Caco-2 (cell line): ENCODE measurements around the gene ZNG1F. TPM values are rescaled to one million over a fixed set of nuclear protein-coding genes. Genes with fewer than 3 reads are reported as not detected.
"Not testable (repeated sequence)": the region's sequence is repeated elsewhere in the genome, so short reads cannot be mapped to it uniquely, and the experiment has no call there.

Experiments used
- BruUV-seq: library from RNA; stranded (reverse); fragments of 400-500 nt; replicated peaks from 2 replicates; lab custom pipeline; 2021; lab: Mats Ljungman, UMichigan
- CTCF ChIA-PET: fragments of 300-600 bp; sonication (Branson Sonifier 250); formaldehyde crosslinking; loops from one replicate; lab custom pipeline; 2022; ENCODE audit warnings: antibody characterized with exemption; lab: Charles Lee
- POLR2A ChIA-PET: fragments of 300-600 bp; sonication (Branson Sonifier 250); formaldehyde crosslinking; loops from one replicate; lab custom pipeline; 2022; ENCODE audit warnings: antibody characterized with exemption; lab: Charles Lee
- DNase-seq, 2 experiments: peaks; one replicate each; pipeline versions ENCODE4 v3.0.0 to v3.0.0-alpha.2; 2020 to 2022
- H3K27me3 ChIP-seq: replicated peaks from 2 replicates; pipeline ENCODE4 v1.6.0; 2011; ENCODE audit warnings: low read length; ENCODE audit not compliant: control insufficient read depth, insufficient read depth
- H3K36me3 ChIP-seq: 2 replicates; pipeline ENCODE4 v1.5.1; 2011; ENCODE audit warnings: low read length; ENCODE audit not compliant: control insufficient read depth, insufficient read depth
- H3K4me1 ChIP-seq: fragments of 250-450 bp; sonication (Bioruptor Pico); 2 replicates; pipeline ENCODE4 v1.5.1; 2020; ENCODE audit warnings: mild to moderate bottlenecking
- H3K4me3 ChIP-seq: 2 replicates; pipeline ENCODE4 v1.5.1; 2011; ENCODE audit warnings: low read depth, mild to moderate bottlenecking, control low read depth, low read length
- H3K9me3 ChIP-seq: fragments of 250-450 bp; sonication (Bioruptor Pico); 2 replicates; pipeline ENCODE4 v1.5.1; 2020; ENCODE audit warnings: mild to moderate bottlenecking, moderate library complexity
- H3K27ac Mint-ChIP-seq: one replicate; pipeline ENCODE4 v1.8.0; 2022; ENCODE audit warnings: mixed read lengths; ENCODE audit not compliant: unreplicated experiment
- H3K27me3 Mint-ChIP-seq: one replicate; pipeline ENCODE4 v1.8.0; 2022; ENCODE audit warnings: mixed read lengths; ENCODE audit not compliant: insufficient read depth, unreplicated experiment
- H3K36me3 Mint-ChIP-seq: one replicate; pipeline ENCODE4 v1.8.0; 2022; ENCODE audit warnings: mild to moderate bottlenecking, mixed read lengths; ENCODE audit not compliant: insufficient read depth, unreplicated experiment
- H3K4me1 Mint-ChIP-seq: one replicate; pipeline ENCODE4 v1.8.0; 2022; ENCODE audit warnings: low read depth, mixed read lengths; ENCODE audit not compliant: unreplicated experiment
- H3K4me3 Mint-ChIP-seq: one replicate; pipeline ENCODE4 v1.8.0; 2022; ENCODE audit warnings: mild to moderate bottlenecking, moderate library complexity, mixed read lengths; ENCODE audit not compliant: unreplicated experiment
- H3K9me3 Mint-ChIP-seq: one replicate; pipeline ENCODE4 v1.8.0; 2022; ENCODE audit warnings: mixed read lengths; ENCODE audit not compliant: unreplicated experiment
- intact Hi-C: fragments of 100-400 bp; cut with micrococcal nuclease; formaldehyde crosslinking; loops from one replicate; pipeline ENCODE4 v1.10.0; 2022; ENCODE audit not compliant: unreplicated experiment
- total RNA-seq: library from RNA; stranded (reverse); gene quantifications from 2 replicates; pipeline ENCODE4 v1.2.3, GENCODE V29; 2022

Gene ZNG1F
- total RNA-seq, 1 experiment from 2014 or later, result 4.9 TPM

DNA sequence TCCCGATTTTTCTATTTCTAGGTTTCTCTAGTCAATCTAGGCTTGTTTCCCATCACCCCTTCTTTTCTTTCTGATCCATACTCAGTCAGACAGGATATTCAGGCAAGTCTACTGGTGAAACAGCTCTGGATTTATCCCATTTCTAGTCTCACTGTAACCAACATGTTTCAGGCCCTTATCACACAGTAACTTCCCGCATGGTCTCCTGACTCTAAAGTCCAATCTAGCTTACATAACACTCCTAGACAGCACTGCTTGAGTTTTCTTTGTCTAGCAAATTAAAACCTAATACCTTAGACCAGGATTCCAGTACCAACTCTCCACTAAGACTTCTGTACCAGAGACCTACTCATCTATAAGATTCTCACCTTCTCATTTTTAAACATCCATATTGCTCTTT, 47.2 kb downstream of the ZNG1F start:
- CTCF ChIA-PET, DNase-seq, H3K27ac Mint-ChIP-seq, H3K4me1 ChIP-seq, H3K4me3 ChIP-seq, H3K9me3 ChIP-seq, H3K36me3 ChIP-seq, BruUV-seq, H3K4me3 Mint-ChIP-seq, H3K36me3 Mint-ChIP-seq, H3K27me3 ChIP-seq, H3K9me3 Mint-ChIP-seq, POLR2A ChIA-PET, H3K27me3 Mint-ChIP-seq, H3K4me1 Mint-ChIP-seq, intact Hi-C loops: not testable (repeated sequence)

DNA sequence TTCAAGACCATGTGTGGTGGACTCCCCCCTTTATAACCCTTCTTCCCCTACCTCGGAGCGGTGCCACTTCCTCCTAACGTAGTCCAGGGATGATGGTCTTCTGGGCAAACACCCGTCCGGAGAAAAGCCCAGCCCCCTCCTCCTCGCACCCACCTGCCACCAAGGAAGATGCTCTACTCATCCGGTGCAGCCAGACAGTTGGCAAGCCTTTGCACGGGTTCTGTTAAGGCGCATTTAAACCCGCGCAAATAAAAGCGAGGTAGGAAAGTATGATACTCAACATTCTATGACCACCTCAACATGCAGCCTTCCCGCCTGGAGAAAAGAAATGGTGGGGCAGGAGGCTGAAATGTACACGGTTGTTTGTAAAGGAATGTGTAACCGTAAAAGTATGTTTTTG, 60.5 kb downstream of the ZNG1F start, which contains the start of gene FOXD4L6:
Gene FOXD4L6, minus strand, starts transcription at position 101 of the 400 bp plus-strand sequence. CDS start 298 bp downstream, outside the sequence.
- BruUV-seq, H3K27me3 Mint-ChIP-seq, H3K4me3 ChIP-seq, H3K4me1 Mint-ChIP-seq, H3K4me3 Mint-ChIP-seq, H3K9me3 Mint-ChIP-seq, H3K27ac Mint-ChIP-seq, H3K36me3 ChIP-seq, H3K27me3 ChIP-seq, H3K36me3 Mint-ChIP-seq, DNase-seq, intact Hi-C loops, CTCF ChIA-PET, H3K9me3 ChIP-seq, H3K4me1 ChIP-seq, POLR2A ChIA-PET: not testable (repeated sequence)

DNA sequence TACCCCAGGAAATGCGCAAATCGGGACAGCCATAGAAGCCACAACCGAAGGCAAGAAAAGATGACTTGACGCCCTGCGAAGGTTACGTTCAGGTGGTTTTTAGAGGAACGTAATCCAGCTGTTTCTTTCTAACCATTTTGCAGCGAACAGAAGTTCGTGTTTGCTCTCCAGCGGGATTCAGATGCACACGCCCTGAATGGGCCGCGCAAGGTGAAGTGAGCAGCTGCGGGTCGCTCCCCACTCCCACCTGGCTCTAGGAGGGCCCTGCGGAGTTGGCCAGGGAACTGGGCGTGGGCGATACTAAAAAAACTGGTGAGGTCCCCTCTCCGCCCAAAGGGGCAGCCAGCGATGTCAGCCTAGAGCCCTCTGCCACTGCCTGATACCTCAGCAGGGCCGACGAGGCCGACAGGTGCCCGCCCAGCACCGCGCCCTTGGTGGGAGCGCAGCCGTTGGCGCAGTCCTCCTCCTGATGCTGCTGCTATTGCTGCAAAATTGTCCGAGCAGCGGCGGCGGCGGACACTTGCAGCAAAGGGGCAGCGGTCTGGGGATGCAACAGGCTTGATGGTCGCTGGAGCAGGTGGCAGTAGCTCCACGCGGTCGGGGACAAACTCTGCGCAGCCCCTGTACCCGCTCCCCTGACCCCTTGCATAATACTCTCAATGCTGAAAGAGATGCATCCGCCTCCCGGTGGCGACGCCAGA, 62.2 kb downstream of the ZNG1F start:
- H3K4me1 Mint-ChIP-seq, BruUV-seq, H3K27me3 Mint-ChIP-seq, intact Hi-C loops, H3K27ac Mint-ChIP-seq, H3K36me3 ChIP-seq, POLR2A ChIA-PET, CTCF ChIA-PET, DNase-seq, H3K9me3 Mint-ChIP-seq, H3K4me3 Mint-ChIP-seq, H3K4me3 ChIP-seq, H3K27me3 ChIP-seq, H3K4me1 ChIP-seq, H3K9me3 ChIP-seq, H3K36me3 Mint-ChIP-seq: not testable (repeated sequence)

DNA sequence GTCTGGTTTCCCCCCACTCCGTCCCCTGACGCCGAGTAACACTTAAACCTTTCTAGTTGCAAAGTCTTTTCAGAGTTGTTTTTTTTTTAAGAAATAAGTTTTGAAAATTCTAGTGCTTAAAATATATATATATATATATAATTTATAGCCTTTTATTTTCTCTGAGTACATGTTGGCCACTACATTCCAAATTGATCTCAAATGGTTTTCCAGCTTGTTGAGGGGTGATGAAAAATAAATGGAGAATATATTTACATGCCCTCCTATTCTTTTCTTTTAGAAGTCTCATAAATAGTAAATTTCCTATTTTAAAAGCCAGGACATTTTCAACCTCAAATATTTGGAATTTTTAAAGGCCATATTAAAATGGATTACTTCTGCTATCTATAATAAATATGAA, 63.2 kb downstream of the ZNG1F start:
- POLR2A ChIA-PET, H3K36me3 Mint-ChIP-seq, CTCF ChIA-PET, H3K4me1 Mint-ChIP-seq, H3K9me3 ChIP-seq, intact Hi-C loops, H3K4me3 Mint-ChIP-seq, H3K27me3 ChIP-seq, H3K27me3 Mint-ChIP-seq, H3K9me3 Mint-ChIP-seq, DNase-seq, H3K36me3 ChIP-seq, H3K4me1 ChIP-seq, H3K4me3 ChIP-seq, H3K27ac Mint-ChIP-seq, BruUV-seq: not testable (repeated sequence)

DNA sequence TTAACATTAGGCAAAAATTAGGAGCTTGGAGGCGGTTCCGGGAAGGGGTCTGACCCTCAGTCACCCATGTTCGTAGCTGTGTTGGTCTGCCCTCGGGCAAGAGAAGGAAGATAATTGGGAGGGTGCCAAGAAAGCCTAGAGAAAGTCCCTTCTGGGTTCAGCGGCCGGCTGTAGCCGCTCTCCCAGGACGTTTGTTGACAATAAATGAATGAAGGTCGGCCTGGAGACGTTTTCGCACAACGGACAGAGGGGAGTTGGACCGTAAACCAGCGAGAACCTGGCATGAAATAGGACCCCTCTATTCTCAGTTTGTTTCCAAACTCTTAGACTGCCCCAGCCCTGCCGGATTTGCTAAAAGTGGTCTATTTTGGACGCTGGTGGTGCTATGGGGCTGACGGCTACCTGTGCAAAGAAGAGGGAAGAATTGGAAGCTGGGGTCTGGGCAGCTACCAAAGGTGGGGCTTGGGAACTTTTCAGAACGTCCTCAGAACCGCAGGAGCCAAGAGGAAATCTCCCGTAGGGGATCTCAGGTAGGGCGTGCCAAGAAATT, 63.9 kb downstream of the ZNG1F start:
- H3K36me3 Mint-ChIP-seq, H3K4me1 Mint-ChIP-seq, H3K36me3 ChIP-seq, H3K4me1 ChIP-seq, H3K27ac Mint-ChIP-seq, H3K9me3 ChIP-seq, POLR2A ChIA-PET, H3K4me3 Mint-ChIP-seq, CTCF ChIA-PET, H3K27me3 ChIP-seq, DNase-seq, H3K27me3 Mint-ChIP-seq, BruUV-seq, H3K9me3 Mint-ChIP-seq, intact Hi-C loops, H3K4me3 ChIP-seq: not testable (repeated sequence)

DNA sequence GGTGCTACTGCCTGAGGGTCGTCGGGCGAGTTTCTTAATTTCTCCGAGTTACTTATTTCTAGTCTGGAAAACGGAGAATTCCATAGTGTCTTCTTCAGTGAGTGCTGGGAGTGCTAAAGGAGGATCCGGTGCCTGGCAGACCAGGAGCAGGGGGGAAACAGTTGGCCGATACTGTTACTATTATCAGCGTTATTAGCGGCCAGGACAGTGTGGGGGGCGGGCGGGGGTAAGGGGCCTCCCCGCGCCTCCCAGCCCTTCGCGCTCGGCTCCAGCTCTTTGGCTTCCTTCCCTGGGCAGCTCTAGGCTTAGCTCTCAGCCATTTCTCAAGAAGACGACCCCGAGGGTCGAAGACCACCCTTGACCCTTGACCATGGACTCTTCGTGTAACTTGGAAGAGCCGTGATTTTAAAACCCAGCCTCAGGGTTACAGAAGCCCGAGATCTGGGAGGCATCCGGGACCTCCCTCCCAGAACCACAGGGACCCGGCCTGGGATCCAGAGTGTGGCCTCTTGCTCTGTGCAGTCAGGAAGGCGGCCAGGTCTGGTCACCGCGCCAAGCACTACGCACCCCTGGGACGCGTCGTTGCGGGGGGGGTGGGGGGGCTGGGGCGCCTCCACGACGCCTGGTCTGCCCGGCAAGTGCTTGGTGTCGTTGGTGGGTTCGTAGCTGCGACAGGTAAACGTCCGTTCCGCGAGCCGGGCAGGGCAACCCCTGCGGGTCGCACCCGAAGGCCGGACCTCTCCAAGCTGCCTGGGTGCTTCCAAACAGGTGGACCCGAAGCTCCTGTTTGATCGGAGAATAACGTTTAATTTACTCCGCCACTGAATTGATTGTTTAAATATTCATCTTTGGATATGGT, 64.6 kb downstream of the ZNG1F start:
- BruUV-seq, H3K27ac Mint-ChIP-seq, H3K4me1 Mint-ChIP-seq, H3K4me3 Mint-ChIP-seq, H3K27me3 ChIP-seq, H3K9me3 Mint-ChIP-seq, H3K36me3 Mint-ChIP-seq, H3K27me3 Mint-ChIP-seq, POLR2A ChIA-PET, H3K4me1 ChIP-seq, H3K9me3 ChIP-seq, DNase-seq, H3K4me3 ChIP-seq, intact Hi-C loops, CTCF ChIA-PET, H3K36me3 ChIP-seq: not testable (repeated sequence)
